ENCODE data around the gene JMJD8. TPM values are rescaled to one million over a fixed set of nuclear protein-coding genes. Genes with fewer than 3 reads are reported as not detected.
A peak's percentile ranks its signal among the peaks of the same experiment; 100 is the strongest.

The JMJD8 gene
- total RNA-seq, 2 experiments from 2014 or later = 22.0 to 23.6 TPM

- DNase-seq (peak in 11 of 14 experiments; percentile 34 to 78 (median 51)), ATAC-seq (ENCODE audit: poor library complexity) (peak; percentile 71)
- intact Hi-C loops (cut with DNase I, micrococcal nuclease) = no loop called here
- H3K4me1 Mint-ChIP-seq (ENCODE audit: low read depth) = no peaks in the 10 kb centered on the region
- H3K9me3 Mint-ChIP-seq = no peaks in the 10 kb centered on the region
- H3K4me3 Mint-ChIP-seq = no peak overlapping the region
- POLR2A ChIA-PET = interaction anchor here (1.1 kb wide), 1 partner anchor 87 kb away, joined by 3 read pairs; the partner anchor contains the start of genes CHTF18 and RPUSD1
- H3K36me3 Mint-ChIP-seq (ENCODE audit: low read depth) = no peaks in the 10 kb centered on the region
- H3K4me1 ChIP-seq (ENCODE audit: insufficient read depth, low read length) = peaks cover 59% of the 10 kb centered on the region
- no peak overlapping the region for H3K4me3 ChIP-seq (ENCODE audit: low read length)
- H3K27me3 Mint-ChIP-seq = peaks cover 20% of the 10 kb centered on the region
- TF ChIP-seq CTCF (IDR thresholded peaks at IDR 0.05) = no peak
- no peak overlapping the region for H3K27ac Mint-ChIP-seq
- CTCF ChIA-PET = no interaction called here
- no peak overlapping the region for H3K27ac ChIP-seq (ENCODE audit: low read depth in 1 of 2, low read length in 2 of 2)
- H3K27me3 ChIP-seq (ENCODE audit: control insufficient read depth in 1 of 2, insufficient read depth in 2 of 2, low read length in 2 of 2) = peaks cover 41 to 45% of the 10 kb centered on the region in 2 experiments
- H3K9me3 ChIP-seq (ENCODE audit: control insufficient read depth in 1 of 2, insufficient read depth in 1 of 2, low read length in 2 of 2) = peaks cover 0 to 48% of the 10 kb centered on the region in 2 experiments
- H3K36me3 ChIP-seq (ENCODE audit: insufficient read depth, low read length) = no peaks in the 10 kb centered on the region
These were observed 16.8 kb upstream of the JMJD8 start for GRCh38 chr16:700684-701584.

GRCh38 chr16:698911-699671 lies 15.0 kb upstream of the JMJD8 start:
- CTCF ChIA-PET = no interaction called here
- Histone ChIP-seq H3K9me3 (ENCODE audit: control insufficient read depth in 1 of 2, insufficient read depth in 1 of 2, low read length in 2 of 2) (peaks cover 0 to 40% of the 10 kb centered on the region in 2 experiments), H3K27me3 (ENCODE audit: control insufficient read depth in 1 of 2, insufficient read depth in 2 of 2, low read length in 2 of 2) (peaks cover 31 to 34% of the 10 kb centered on the region in 2 experiments), H3K4me1 (ENCODE audit: insufficient read depth, low read length) (peaks cover 69% of the 10 kb centered on the region), H3K36me3 (ENCODE audit: insufficient read depth, low read length) (no peaks in the 10 kb centered on the region), H3K4me3 (ENCODE audit: low read length) (no peak overlapping the region), H3K27ac (ENCODE audit: low read depth in 1 of 2, low read length in 2 of 2) (no peak overlapping the region)
- no peak for TF ChIP-seq CTCF (IDR thresholded peaks at IDR 0.05)
- ATAC-seq (ENCODE audit: poor library complexity) = no peak
- peak overlapping the region; percentile 62 for H3K4me3 Mint-ChIP-seq
- H3K27ac Mint-ChIP-seq = no peak overlapping the region
- H3K27me3 Mint-ChIP-seq = peaks cover 20% of the 10 kb centered on the region
- intact Hi-C loops (cut with DNase I, micrococcal nuclease) = loop anchor here in 1 of 2 experiments (10.0 kb wide), 2 partner anchors 716 to 1266 kb away; partner anchors contain the start of genes RNF151, RPS2 and UNKL
- H3K4me1 Mint-ChIP-seq (ENCODE audit: low read depth) = peaks cover 7% of the 10 kb centered on the region
- peak in 1 of 14 experiments; percentile 74 for DNase-seq
- POLR2A ChIA-PET = interaction anchor here (1.4 kb wide), 1 partner anchor 16 kb away, joined by 3 read pairs; the partner anchor contains the start of gene METRN
- no peaks in the 10 kb centered on the region for H3K36me3 Mint-ChIP-seq (ENCODE audit: low read depth)
- no peaks in the 10 kb centered on the region for H3K9me3 Mint-ChIP-seq

All from CD4-positive, alpha-beta T cell (primary cell).